ENCODE data around the gene PANK3.

- TF ChIP-seq CTCF (IDR thresholded peaks at IDR 0.05; ENCODE audit: poor library complexity, severe bottlenecking) = no peak
- no peak for TF ChIP-seq EZH2 (IDR thresholded peaks at IDR 0.05; ENCODE audit: borderline replicate concordance, insufficient read depth, low read length, poor library complexity, severe bottlenecking)
- TF ChIP-seq POLR2AphosphoS5 (IDR thresholded peaks at IDR 0.05) = no peak
- TF ChIP-seq REST (IDR thresholded peaks at IDR 0.05; ENCODE audit: borderline replicate concordance) = no peak
- TF ChIP-seq EP300 (conservative IDR thresholded peaks at IDR 0.05; ENCODE audit: poor library complexity, severe bottlenecking) = no peak
- no peak for TF ChIP-seq MXI1 (conservative IDR thresholded peaks at IDR 0.05; ENCODE audit: poor library complexity, severe bottlenecking)
- no peak for TF ChIP-seq TAF1 (IDR thresholded peaks at IDR 0.05; ENCODE audit: low read depth)
- TF ChIP-seq RAD21 (conservative IDR thresholded peaks at IDR 0.05) = no peak
Observed at GRCh38 chr5:168612996-168613395, 33.8 kb upstream of the PANK3 start.

Data from neural cell (in vitro differentiated cells).